GM12875 (cell line): ENCODE measurements around the gene PGBD5.

ENCODE experiments used
- H3K4me3 ChIP-seq: one replicate; pipeline ENCODE4 v1.5.1; 2011; ENCODE audit warnings: low read depth, low read length, control low read depth
- CTCF ChIP-seq: IDR thresholded peaks from 2 replicates; pipeline ENCODE4 v1.5.1; 2011; ENCODE audit warnings: low read depth, mild to moderate bottlenecking, control low read depth, inconsistent platforms, low read length, moderate library complexity, borderline replicate concordance; ENCODE audit not compliant: insufficient read depth

The PGBD5 gene

GRCh38 chr1:230459465-230459864, 33.3 kb upstream of the PGBD5 start:
- no peak for TF ChIP-seq CTCF
- no peak overlapping the region for H3K4me3 ChIP-seq

GRCh38 chr1:230458509-230458908, 32.4 kb upstream of the PGBD5 start:
- H3K4me3 ChIP-seq: no peak overlapping the region
- TF ChIP-seq CTCF: no peak

GRCh38 chr1:230456478-230456877, 30.3 kb upstream of the PGBD5 start:
- no peak overlapping the region for H3K4me3 ChIP-seq
- no peak for TF ChIP-seq CTCF

- no peak overlapping the region for H3K4me3 ChIP-seq
- TF ChIP-seq CTCF: no peak
Observed at GRCh38 chr1:230455291-230455690, 29.2 kb upstream of the PGBD5 start.

GRCh38 chr1:230453377-230453776, 27.2 kb upstream of the PGBD5 start:
- no peak for TF ChIP-seq CTCF

GRCh38 chr1:230441183-230442029, 15.3 kb upstream of the PGBD5 start:
- no peak overlapping the region for H3K4me3 ChIP-seq
- no peak for TF ChIP-seq CTCF

More at GRCh38 chr1:230453377-230453776, 27.2 kb upstream of the PGBD5 start:
- no peak overlapping the region for H3K4me3 ChIP-seq

GRCh38 chr1:230435108-230435507, 9.0 kb upstream of the PGBD5 start:
- TF ChIP-seq CTCF: no peak
- no peak overlapping the region for H3K4me3 ChIP-seq
